Mononuclear cell (primary cell): ENCODE measurements around the gene LTF. TPM values are rescaled to one million over a fixed set of nuclear protein-coding genes. Genes with fewer than 3 reads are reported as not detected.
"Not testable (repeated sequence)": the region's sequence is repeated elsewhere in the genome, so short reads cannot be mapped to it uniquely, and the experiment has no call there.

Experiments used
- H3K27me3 ChIP-seq: 2 replicates; pipeline ENCODE4 v1.6.0; 2011; ENCODE audit warnings: low read length, control low read depth; ENCODE audit not compliant: insufficient read depth
- H3K4me1 ChIP-seq: 2 replicates; pipeline ENCODE4 v1.5.1; 2011; ENCODE audit warnings: mild to moderate bottlenecking, low read length, control low read depth; ENCODE audit not compliant: insufficient read depth
- H3K4me3 ChIP-seq: 2 replicates; pipeline ENCODE4 v1.5.1; 2011; ENCODE audit warnings: mild to moderate bottlenecking, low read length, moderate library complexity
- H3K9me3 ChIP-seq: 2 replicates; pipeline ENCODE4 v1.5.1; 2011; ENCODE audit warnings: low read depth, mild to moderate bottlenecking, control low read depth, low read length
- total RNA-seq: library from RNA; depleted of rRNA; stranded (reverse); fragments of >200 nt; gene quantifications from one replicate; pipeline ENCODE4 v1.2.3, GENCODE V29; 2012

Gene LTF
- total RNA-seq, 1 donor, result 0.52 TPM

GRCh38 chr3:46448721-46449120 lies 16.0 kb downstream of the LTF start:
- H3K4me3 ChIP-seq, result no peak overlapping the region
- peaks cover 11% of the 10 kb centered on the region for H3K4me1 ChIP-seq
- H3K9me3 ChIP-seq, result no peaks in the 10 kb centered on the region
- H3K27me3 ChIP-seq, result peaks cover 3% of the 10 kb centered on the region

- Histone ChIP-seq H3K4me3 (no peak overlapping the region), H3K4me1 (peaks cover 11% of the 10 kb centered on the region), H3K9me3 (no peaks in the 10 kb centered on the region), H3K27me3 (no peaks in the 10 kb centered on the region)
Observed at GRCh38 chr3:46447228-46447985, 17.3 kb downstream of the LTF start.

DNA sequence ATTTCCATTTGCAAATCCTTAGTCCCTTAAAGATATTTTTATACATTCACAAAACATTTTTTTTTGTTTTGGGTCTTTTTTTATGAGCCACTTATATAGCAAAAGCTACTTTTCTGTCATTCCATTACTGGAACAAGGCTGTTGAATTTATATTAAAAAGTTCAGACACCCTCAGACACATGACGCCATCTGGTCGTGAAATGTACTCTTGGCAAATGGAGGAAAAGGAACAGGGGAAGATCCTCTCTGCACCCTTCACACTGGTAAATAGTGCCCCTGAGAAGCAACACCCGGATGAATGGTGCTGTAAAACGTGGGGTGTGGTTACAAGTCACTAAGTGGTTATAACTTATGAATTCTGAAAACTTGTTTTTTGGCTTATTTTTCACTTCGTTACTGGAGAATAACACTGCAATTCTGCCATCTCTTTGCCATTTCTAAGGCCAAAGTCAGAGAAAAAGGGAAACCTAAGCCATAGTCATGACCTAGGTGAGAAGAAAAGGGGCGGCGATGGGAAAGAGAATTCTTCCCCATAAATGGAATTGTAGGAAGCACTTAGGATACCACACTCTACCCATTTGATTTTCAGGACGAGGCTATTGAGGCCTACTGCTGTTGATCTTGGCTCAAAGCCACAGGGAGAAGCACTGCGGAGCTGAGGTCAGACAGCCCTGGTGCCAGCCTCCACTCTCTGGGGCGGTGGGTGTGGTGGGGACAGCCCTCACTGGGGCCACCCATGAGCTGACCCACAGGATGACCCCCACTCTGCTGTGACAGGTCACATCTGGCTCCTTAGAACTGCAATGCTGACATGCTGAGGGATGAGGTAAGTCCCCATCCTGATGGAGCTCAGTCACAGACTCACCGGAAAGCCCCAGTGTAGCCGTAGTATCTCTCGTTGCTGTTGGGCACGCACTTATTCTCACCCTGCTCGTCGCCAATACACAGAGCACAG lies 21.9 kb downstream of the LTF start:
- no peaks in the 10 kb centered on the region for H3K9me3 ChIP-seq
- no peak overlapping the region for H3K4me3 ChIP-seq
- H3K4me1 ChIP-seq, result peaks cover 16% of the 10 kb centered on the region
- no peaks in the 10 kb centered on the region for H3K27me3 ChIP-seq

- H3K27me3 ChIP-seq, result no peaks in the 10 kb centered on the region
- no peaks in the 10 kb centered on the region for H3K9me3 ChIP-seq
- H3K4me1 ChIP-seq, result peaks cover 8% of the 10 kb centered on the region
- H3K4me3 ChIP-seq, result no peak overlapping the region
Observed at GRCh38 chr3:46440531-46441294, 24.0 kb downstream of the LTF start.

DNA sequence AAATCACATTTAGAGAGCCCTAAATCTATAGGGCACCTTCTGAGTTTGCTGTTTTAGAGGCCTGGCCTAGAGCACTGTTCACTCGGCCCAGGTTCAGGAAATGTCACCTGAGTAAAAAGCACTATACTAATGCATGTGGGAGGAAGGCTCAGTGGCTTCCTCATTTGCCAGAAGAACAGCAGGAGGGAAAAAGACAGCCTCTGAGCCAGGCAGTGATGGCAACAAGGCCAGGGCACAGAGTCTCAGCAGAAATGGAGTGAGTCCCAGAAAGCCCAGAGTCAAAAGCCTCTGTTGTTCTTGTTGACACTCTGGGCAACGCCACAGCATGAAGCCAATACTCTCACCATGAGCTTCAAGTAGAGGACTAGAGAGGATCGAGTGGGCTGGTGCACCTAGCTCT lies 25.9 kb downstream of the LTF start:
- peaks cover 8% of the 10 kb centered on the region for H3K4me1 ChIP-seq
- H3K4me3 ChIP-seq, result no peak overlapping the region

GRCh38 chr3:46435081-46435726 lies 29.5 kb downstream of the LTF start:
- H3K4me3 ChIP-seq, result no peak overlapping the region

More for the DNA sequence above, 25.9 kb downstream of the LTF start:
- Histone ChIP-seq H3K27me3 (no peaks in the 10 kb centered on the region), H3K9me3 (no peaks in the 10 kb centered on the region)

GRCh38 chr3:46433841-46434240 lies 30.9 kb downstream of the LTF start:
- H3K9me3 ChIP-seq, result no peaks in the 10 kb centered on the region
- no peaks in the 10 kb centered on the region for H3K27me3 ChIP-seq
- peaks cover 3% of the 10 kb centered on the region for H3K4me1 ChIP-seq

More at GRCh38 chr3:46435081-46435726, 29.5 kb downstream of the LTF start:
- Histone ChIP-seq H3K4me1 (peaks cover 3% of the 10 kb centered on the region), H3K27me3 (no peaks in the 10 kb centered on the region), H3K9me3 (no peaks in the 10 kb centered on the region)

DNA sequence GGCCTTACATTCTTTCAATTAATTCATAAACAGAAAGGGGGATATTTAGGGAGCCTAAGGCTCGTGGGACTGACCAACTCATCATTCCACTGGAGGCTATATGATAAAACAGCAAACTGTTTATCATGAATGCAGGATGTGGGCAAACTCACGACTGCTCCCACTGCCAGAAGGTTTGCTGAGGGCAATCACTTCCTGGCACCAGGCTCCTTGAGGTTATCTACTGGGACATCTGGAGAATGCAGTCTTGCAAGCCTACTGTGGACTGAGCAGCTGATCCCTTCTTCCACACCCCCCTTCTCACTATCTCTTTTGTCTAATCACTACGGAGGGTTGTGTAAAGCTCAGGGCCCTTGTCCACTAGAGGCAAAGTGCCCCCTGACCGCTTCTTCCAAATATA lies 31.6 kb downstream of the LTF start:
- H3K4me3 ChIP-seq, H3K9me3 ChIP-seq, H3K4me1 ChIP-seq, H3K27me3 ChIP-seq: not testable (repeated sequence)

More at GRCh38 chr3:46433841-46434240, 30.9 kb downstream of the LTF start:
- H3K4me3 ChIP-seq, result no peak overlapping the region

- H3K4me1 ChIP-seq, H3K27me3 ChIP-seq, H3K9me3 ChIP-seq, H3K4me3 ChIP-seq: not testable (repeated sequence)
Observed at GRCh38 chr3:46431905-46432304, 32.8 kb downstream of the LTF start.

DNA sequence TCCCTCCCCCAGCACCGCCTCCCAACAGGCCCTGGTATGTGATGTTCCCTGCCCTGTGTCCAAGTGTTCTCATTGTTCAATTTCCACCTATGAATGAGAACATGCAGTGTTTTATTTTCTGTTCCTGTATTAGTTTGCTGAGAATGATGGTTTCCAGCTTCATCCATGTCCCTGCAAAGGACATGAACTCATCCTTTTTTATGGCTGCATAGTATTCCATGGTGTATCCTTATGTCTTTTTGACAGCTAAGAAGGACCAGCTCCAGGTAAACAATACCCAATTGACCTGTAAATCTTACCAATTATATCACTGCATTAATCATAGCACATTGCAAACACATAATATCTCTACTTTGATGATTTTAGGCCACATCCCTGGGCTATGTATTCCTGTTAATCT lies 33.8 kb downstream of the LTF start:
- H3K27me3 ChIP-seq, H3K4me1 ChIP-seq: not testable (repeated sequence)

GRCh38 chr3:46429671-46430070 lies 35.0 kb downstream of the LTF start:
- H3K9me3 ChIP-seq, result no peaks in the 10 kb centered on the region
- no peak overlapping the region for H3K4me3 ChIP-seq
- H3K4me1 ChIP-seq, result peaks cover 3% of the 10 kb centered on the region
- no peaks in the 10 kb centered on the region for H3K27me3 ChIP-seq

More for the DNA sequence above, 33.8 kb downstream of the LTF start:
- H3K9me3 ChIP-seq, H3K4me3 ChIP-seq: not testable (repeated sequence)

DNA sequence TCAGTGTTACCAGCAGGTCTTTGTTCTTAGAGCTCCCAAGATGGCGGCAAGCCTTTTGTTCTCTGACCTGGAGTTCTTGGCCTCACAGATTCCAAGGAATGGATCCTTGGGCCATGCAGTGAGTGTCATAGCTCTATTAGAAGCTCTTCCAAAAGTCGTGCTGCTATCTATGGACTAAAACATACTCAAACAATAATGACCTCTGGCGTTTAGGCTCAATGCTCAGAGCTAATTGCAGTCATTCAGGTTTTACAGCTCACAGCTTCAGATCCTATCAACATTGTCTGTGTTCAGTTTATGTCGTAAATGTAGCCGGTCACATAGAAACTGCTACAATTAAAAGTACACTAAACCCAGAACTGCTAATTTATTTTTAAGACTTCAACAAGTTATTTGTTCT lies 35.5 kb downstream of the LTF start:
- no peaks in the 10 kb centered on the region for H3K27me3 ChIP-seq
- H3K4me3 ChIP-seq, result no peak overlapping the region
- H3K9me3 ChIP-seq, result no peaks in the 10 kb centered on the region
- H3K4me1 ChIP-seq, result peaks cover 3% of the 10 kb centered on the region

- H3K4me3 ChIP-seq, result no peak overlapping the region
- no peaks in the 10 kb centered on the region for H3K27me3 ChIP-seq
- H3K4me1 ChIP-seq, result peaks cover 3% of the 10 kb centered on the region
- H3K9me3 ChIP-seq, result no peaks in the 10 kb centered on the region
Observed at GRCh38 chr3:46427916-46428833, 36.5 kb downstream of the LTF start.

DNA sequence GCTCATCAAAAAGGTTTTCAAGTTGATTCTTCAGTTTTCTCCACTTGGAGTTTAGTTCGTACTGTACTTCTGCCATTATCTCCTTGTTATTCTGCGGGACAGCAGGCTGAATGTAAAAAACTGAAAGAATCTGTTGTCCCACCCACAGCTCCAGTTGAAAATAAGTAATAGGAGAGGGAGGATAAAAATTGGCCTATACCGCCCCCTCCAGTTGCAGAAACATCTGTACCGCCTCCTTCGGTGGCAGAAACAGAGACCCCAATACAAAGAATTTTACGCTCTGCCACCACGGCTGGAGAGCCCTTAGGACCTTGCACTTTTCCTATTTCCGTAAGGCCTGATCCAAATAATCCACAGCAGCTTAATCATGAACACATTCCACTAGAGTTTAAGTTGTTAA lies 37.3 kb downstream of the LTF start:
- H3K9me3 ChIP-seq, H3K4me3 ChIP-seq, H3K27me3 ChIP-seq, H3K4me1 ChIP-seq: not testable (repeated sequence)
